ENCODE data around the gene CYTL1.
"Not testable (repeated sequence)": the region's sequence is repeated elsewhere in the genome, so short reads cannot be mapped to it uniquely, and the experiment has no call there.

CYTL1 gene

DNA sequence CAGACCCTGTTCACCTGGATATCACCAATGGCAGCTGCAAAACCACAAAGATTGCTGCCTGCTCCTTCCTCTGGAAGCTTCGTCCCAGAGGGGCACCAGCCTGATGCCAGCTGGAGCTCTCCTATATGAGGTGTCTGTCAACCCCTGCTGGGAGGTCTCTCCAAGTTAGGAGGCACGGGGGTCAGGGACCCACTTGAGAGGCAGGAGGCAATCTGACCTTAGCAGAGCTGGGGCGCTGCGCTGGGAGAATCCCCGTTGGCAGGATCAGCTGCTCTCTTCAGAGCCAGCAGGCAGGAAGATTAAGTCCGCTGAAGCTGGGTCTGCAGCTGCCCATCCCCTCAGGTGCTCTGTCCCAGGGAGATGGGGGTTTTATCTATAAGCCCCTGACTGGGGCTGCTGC, 17.6 kb downstream of the CYTL1 start:
- not testable (repeated sequence) for DNase-seq (ENCODE audit: low spot score)

DNA sequence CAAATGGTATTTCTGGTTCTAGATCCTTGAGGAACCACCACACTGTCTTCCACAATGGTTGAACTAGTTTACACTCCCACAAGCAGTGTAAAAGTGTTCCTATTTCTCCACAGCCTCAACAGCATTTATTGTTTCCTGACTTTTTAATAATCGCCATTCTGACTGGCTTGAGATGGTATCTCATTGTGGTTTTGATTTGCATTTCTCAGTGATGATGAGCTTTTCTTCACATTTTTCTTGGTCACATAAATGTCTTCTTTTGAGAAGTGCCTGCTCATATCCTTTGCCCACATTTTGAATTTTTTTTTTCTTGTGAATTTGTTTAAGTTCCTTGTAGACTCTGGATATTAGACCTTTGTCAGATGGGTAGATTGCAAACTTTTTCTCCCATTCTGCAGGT, 22.3 kb downstream of the CYTL1 start:
- DNase-seq (ENCODE audit: low spot score): not testable (repeated sequence)

DNA sequence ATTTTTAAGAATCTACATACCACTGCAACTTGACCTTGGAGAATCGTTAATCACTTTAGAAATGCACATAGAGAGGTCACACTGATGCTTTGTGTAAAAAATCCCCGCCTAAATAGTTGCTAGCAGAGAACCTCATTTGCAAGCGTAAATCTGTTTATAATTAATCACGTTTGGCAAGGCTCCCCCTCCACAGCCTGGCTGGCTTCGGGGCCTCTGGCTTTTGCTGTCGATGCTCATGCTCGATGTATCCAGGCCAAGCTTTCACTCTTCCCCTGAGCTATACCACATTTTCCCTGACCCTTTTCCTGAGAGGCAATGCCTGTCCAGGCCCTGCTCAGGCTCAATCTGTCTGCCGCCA, 23.4 kb downstream of the CYTL1 start:
- no peak for DNase-seq (ENCODE audit: low spot score)

DNA sequence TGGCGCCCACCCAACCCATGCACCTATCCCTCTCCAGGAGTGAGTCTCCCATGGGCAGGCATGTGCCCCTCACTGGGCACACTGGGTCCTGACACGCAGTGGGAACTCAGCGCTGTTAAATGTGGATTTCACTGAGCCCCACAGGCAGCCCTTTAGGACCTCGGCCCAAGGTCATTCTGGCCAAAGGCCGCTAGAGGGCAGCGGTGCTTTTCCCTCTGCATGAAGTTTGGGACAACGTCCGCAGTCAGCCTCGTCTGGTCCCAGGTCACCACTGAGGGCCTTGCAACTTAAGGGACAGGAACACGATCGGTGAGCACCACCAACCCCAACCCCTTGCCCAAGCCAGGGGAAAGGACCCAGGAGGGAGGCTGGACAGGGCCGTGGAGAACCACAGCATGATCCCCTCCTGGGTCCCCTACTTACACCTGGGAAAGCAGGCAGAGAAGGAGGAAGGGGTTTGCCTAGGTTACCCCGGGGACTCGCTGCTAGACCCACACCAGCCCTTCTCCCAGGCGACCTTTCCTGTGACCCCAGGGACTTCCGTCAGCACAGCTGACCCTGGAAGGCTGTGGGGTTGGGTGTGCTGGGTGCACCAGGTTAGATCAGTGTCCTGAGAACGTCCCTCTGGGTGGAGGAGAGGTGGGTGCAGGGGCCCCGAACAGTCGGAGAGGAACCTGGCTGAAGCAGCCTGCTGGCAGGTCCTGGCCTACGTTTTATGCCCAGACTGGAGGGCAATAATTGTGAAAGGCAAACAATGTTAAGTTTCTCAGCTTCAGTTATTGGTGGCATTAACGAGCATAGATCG, 24.0 kb downstream of the CYTL1 start:
- DNase-seq (ENCODE audit: low spot score): peak; percentile 12

DNA sequence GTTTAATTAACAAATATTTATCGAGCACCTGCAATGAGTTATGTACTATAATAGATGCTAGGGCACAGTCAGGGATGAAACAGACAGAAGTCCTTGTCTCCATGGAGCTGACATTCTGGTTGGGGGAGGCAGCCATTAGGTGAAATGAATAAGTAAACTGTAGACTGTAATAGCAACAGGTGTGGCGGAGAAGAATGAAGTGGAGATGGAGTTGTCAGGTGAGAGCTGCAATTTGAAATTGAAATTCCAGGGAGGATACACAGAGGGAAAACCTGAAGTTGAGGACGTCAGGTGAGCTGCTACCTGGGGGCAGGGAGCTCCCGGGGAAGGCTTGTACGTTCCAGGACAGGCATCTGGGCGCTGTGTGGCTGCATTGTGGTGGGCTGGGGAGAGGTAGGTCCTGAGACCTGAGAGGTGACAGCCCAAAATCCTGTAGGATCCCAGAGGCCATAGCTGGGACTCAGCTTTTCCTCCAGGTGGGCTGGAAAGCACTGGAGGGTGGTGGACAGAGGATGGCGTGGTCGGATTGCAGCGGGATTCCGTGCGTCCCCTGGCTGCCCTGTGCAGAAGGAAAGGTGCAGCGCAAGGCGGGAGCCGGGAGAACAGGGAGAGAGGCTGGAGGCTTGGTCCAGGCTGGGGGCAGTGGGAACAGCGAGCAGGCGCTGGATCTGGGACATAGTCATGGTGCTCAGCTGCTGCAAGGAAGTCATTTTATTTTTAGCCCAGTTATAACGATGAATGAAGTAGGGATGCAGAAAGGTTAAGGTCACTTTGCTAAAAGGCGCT, 24.8 kb downstream of the CYTL1 start:
- no peak for DNase-seq (ENCODE audit: low spot score)

DNA sequence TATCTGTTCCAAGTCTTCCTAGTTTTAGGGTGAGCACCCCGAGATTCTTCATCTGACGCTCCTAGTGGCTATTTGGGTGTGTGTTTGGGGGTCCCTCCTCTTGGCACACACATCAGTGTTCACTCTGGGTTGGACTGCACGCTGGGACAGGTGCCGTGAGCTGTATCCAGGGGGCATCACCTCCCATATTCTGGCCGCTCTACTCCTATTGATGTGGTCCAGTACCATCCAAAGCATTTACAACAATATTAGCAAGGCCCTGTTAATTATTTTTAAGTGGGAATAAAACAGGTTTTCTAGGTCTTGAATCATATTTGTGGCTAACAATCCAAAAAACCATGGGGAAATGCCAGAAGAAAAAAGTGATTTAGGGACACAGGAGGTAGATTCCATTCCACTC, 26.4 kb downstream of the CYTL1 start:
- DNase-seq (ENCODE audit: low spot score): no peak

DNA sequence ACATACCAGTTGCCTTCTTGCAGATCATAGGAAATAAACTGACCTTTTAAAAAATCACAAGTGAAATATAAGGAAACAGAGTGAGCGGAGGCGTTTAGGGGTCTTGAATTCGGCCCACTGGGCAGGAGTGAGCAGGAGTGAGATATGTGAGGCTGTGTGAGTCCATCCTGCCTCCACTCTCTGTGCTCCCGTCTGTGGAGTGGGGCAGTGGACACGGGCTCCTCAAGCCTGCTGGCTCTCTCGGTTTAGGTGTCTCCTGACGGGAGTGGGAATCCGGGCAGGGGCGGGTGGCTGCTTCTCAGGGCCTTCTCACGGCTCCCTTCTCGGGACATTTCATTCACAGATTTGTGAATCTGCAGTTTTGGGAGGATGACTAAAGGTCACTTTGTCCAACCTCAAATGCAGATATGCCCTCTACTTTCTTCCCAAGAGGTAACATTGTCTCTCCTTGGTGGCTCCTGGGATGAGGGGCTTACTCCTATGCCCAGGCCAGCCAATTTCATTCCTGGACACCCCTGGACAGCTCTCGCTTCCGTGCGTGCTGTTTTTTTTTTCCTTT, 27.6 kb downstream of the CYTL1 start:
- no peak for DNase-seq (ENCODE audit: low spot score)

DNA sequence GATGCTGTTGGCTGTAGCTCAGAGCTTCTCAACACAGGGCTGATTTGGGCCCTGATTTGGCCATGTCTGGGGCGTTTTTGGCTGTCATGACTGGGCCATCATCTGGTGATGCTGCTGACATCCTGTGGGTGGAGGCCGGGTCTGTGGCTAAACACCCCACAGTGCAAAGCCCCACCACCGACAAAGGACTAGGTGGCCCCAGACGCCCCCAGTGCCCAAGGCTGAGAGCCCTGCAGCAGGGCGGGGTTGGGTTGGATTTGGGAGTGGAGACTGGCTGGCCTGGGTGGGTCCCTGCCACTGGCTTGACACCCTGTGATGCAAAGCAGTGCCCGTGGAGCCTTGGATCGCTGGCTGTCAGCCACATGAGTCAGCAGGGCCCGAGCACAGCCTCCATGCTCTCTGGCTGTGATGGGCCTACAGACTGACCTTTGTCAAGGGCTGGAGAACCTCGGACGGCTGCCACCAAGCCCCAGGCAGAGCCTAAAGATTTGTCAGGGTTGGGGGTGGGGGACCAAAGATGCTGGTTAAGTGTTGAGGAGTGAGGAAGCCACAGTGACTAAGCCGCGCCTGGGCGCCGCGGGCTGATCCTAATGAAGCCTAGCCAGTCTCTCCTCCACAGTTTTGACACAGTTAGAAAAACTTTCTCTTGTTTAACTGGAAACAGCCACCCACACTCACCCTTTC, 28.3 kb downstream of the CYTL1 start:
- no peak for DNase-seq (ENCODE audit: low spot score)

DNA sequence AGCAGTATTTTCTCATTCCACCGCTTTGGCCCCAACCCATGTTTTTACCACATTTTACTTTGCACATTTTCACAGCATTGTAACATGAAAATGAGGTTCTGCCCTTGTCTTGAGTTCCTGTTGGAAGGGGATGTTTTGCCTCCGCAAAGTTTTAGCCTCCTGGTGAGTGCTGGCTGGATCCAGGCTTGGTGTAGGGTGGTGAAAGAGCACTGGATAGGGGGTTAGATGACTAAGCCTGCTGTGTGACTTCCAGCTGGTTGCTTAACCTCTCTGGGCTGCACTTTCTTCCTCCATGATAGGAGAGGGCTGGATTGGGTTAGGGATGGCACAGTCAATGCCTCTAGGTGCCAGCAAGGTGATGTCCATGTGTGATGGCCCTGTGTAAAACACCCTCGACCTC, 28.9 kb downstream of the CYTL1 start:
- DNase-seq (ENCODE audit: low spot score): no peak

DNA sequence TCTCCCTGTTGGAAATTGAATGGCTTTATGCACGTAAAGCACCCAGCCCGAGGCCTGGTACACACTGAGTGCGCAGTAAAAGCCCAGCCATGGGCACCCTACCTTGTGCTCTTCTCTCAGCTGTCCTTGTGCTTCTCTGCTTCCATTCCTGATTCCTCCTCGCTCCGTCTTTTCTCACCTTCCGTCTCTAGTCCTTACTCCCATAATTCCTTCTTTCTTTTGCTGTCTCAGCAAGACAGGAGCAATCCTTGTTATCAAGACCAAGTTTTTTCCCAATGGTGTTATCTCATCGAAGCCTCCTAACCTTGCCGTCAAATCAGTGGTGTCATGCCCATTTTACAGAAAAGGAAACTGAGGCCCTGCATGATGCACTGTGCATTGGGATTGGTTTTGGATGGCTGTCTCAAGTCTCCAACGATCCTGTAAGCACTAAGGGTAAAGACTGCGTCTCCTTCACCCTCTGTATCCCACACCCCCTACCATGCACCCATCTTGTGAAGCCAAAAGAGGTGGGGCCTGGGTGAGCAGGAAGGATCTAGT, 30.1 kb downstream of the CYTL1 start:
- DNase-seq (ENCODE audit: low spot score): no peak

DNA sequence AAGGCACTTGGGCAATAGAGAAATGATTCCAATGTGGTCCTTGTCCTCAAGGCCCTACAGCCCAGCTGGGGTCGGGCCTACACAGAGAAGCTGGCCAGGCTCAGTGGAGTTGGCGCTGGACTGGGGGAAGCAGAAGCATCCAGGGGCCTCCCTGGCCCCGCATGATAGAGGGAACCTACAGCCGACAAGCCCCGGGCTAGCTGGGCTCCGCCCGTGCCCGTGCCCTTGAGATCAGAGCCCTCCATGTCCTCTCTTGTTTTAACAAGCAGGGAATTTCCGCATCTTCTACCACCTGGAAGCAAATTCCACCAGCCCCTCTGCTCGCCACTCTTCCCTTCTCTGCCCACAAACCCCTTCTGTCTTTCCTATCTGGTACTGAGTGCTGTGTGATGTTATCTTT, 31.6 kb downstream of the CYTL1 start:
- DNase-seq (ENCODE audit: low spot score): no peak

DNA sequence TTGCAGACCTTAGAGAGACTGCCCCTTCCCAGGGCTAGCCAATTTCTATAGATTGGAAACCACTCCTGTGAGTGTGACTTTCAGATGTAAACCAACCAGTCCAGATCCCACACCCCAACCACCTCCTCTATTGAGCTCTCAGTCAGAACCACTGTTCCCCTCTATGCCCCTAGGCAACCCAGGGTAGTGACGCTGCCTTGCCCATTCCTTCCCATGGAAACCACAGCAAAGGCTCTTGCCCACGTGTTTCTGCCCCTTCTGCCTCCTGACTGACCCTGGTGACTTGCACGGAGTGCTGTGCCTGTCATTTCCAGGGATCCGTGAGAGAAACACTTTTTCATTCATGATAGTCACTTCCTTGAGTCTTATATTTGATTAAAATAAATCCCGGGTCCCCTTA, 32.4 kb downstream of the CYTL1 start:
- DNase-seq (ENCODE audit: low spot score): no peak

DNA sequence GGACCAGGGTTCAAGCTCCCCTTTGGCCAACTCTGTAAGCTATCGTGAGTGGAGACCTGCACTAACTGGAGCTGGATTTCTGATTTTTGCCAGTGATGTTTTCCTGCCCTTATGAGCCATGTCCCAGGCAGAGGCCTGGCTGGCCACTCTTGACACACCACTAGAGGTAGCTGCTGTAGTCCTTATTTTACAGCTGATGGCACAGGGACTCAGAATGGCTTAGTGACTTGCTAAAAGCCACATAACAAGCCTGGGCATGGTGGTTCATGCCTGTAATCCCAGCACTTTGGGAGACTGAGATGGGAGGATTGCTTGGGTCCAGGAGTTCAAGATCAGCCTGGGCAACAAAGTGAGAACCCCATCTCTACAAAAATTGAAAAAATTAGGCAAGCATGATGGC, 33.4 kb downstream of the CYTL1 start:
- DNase-seq (ENCODE audit: low spot score): no peak

DNA sequence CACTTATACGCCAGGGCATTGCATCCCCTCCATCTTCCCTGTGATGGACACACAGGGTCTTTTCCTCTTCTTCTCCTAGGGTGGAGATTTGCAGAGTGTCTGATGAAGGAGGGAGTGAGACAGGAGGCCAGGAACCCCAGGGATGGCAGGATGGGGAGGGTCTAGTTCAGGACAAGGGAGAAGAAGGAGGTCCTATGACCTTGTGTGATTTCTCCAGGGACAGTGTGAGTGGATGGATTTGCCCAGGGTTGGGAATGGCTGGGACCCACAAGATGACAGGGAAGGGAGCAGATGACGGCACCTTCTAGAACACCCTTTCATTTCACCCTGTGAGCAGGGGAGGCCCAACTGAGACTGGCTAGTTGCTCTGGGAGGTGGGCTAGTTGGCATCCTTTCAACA, 34.2 kb downstream of the CYTL1 start:
- no peak for DNase-seq (ENCODE audit: low spot score)

DNA sequence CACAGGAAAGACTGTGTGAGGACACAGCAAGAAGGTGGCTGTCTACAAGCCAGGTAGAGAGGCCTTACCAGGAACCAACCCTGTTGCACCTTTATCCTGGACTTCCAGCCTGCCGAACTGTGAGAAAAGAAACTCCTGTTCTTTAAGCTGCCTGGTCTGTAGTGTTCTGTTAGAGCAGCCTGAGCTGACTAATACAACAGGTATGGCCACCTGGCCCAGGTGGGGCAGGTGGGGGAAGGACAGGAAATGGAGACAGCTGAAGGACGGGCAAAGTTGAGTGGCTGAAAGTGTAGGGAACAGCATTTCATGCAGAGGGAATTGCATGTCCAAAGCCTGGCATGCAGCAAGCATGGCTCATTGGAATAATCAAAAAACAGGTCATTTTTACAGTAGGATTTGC, 35.1 kb downstream of the CYTL1 start:
- DNase-seq (ENCODE audit: low spot score): no peak

DNA sequence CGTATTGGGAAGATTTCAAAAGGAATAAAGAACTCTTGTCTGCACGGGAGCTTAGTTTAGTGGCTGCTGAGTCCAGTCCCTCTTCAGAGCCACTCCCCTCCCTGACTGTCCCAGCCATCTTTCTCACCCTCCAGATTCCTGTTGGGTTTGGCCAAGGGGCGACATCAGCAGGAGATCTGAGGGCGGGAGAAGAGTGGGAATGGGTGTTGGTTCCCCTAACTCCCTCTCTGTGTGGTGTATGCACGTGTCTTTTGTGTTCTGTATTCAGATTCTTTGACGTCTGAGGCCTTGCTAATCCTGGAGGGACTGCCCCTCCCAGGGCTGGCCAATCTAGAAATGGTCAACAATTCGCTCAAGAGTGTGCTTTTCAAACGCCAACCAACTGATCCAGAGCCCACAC, 37.4 kb downstream of the CYTL1 start:
- DNase-seq (ENCODE audit: low spot score): no peak

DNA sequence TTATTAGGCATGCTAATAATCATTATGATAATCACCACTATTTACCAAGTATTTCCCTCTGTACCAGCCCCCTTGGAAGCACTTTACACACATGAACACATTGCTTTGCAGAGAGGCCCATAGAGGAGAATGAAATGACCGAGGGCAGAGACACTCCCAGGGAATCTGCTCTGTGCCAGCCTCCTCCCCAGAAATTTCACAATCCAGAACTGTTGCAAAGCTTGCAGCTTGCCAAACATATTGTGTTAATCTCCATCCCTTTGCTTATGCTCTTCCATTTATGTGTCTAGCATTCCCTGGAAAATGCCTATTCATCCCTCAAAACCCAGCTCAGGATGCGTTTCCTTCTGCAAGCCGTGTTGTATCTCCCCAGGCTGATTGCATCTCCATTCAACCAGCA, 37.8 kb downstream of the CYTL1 start:
- no peak for DNase-seq (ENCODE audit: low spot score)

DNA sequence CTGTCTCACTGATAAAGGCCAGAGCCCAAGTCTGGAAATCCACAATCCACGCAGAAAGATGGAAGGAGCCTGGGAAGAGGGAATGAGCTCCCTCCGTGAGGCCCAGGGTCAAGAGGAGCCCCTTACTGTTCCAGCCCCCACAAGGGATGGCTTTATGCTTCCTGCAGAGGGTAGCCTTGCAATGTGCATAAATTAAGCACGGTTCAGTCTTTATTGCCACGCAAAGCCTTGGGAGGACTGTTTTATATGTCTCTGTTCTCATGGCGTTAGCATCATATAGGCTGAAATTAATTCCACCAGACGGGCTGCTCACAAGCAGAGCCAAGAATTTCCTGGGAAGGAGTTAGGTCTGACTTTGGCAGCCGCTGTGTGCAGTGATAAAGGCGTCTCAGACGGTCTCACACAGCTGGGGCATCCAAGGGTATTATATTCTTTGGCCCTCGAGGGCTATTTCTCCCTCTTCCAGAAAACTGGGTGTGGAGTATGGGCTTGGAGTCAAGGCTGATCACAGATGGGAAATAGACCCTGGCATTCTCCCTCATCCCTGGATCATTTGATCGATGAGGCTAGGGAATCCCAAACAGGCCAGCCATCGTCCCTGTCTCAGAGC, 38.5 kb downstream of the CYTL1 start:
- DNase-seq (ENCODE audit: low spot score): no peak

DNA sequence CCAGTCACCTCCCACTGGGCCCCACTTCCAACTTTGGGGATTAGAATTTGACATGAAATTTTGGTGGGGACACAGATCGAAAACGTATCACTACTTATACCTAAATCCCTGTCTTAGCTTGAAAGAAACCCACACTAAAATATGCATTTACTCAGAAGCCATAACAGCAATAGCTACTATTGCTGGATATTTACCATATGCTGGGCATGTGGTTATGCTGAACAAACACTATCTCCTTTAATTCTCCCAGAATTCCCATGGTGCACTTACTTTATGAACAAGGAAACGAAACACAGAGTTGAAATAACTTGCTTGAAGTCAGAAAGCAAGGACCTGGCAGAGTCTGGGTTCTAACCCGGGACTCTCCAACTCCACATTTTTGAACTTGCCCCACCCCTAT, 39.3 kb downstream of the CYTL1 start:
- no peak for DNase-seq (ENCODE audit: low spot score)

DNA sequence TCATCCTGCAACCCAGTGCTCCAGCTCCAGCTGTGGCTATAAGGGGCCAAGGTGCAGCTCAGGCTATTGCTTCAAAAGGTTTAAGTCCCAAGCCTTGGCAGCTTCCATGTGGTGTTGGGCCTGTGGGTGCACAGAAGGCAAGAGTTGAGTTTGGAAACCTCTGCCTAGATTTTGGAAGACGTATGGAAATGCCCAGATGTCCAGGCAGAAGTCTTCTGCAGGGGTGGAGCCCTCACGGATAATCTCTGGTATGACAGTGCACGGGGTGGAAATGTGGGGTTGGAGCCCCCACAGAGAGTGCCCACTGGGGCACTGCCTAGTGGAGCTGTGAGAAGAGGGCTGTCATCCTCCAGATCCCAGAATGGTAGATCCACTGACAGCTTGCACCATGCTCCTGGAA, 44.5 kb downstream of the CYTL1 start:
- DNase-seq (ENCODE audit: low spot score): no peak

DNA sequence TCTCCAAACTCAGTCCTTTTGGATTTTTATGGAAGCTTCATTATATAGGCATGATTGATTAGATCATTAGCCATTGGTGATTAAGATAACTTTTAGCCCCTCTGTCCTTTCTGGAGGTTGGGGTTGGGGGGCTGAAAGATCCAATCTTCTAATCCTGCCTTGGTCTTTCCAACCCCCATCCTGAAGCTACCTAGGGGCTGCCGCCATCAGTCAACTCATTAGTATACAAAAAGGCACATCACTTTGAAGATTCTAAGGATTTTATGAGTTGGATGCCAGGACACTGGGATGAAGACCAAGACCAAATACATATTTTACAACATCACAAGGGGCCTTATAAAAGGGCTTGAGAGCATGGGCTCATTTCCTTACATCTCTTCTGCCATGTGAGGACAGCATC, 47.5 kb downstream of the CYTL1 start:
- no peak for DNase-seq (ENCODE audit: low spot score)

DNA sequence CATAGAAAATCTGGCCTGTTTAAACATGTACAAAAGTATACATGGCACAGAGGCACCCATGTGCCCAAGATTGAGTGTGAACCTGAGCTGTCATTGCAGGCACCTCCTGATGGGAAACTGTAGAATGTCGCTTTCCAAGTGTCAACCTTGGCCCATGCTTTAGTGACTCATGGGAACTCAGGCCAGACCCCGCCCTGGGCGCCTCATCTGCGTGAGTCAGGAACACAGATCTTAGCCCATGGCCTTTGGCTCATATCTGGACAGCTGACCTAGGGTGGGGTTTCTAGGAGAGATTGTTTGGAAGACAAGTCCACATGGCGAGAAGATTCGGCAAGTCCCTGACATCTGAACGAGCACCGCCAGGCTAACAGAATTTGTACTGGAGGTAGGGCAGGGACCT, 50.0 kb downstream of the CYTL1 start:
- DNase-seq (ENCODE audit: low spot score): no peak
